Fibroblast of gingiva (primary cell): ENCODE results near the gene INSYN1.
"Not testable (repeated sequence)": the region's sequence is repeated elsewhere in the genome, so short reads cannot be mapped to it uniquely, and the experiment has no call there.

Experiments
- DNase-seq: peaks from one replicate; pipeline ENCODE4 v3.0.0-alpha.2; 2011; ENCODE audit warnings: low read depth

Gene INSYN1

GRCh38 chr15:73712107-73712506 lies 41.0 kb downstream of the INSYN1 start:
- DNase-seq, result no peak

- no peak for DNase-seq
Observed at GRCh38 chr15:73711526-73711925, 41.6 kb downstream of the INSYN1 start.

GRCh38 chr15:73710321-73710720 lies 42.8 kb downstream of the INSYN1 start:
- no peak for DNase-seq

- DNase-seq, result no peak
Observed at GRCh38 chr15:73709686-73710085, 43.5 kb downstream of the INSYN1 start.

- DNase-seq, result no peak
Observed at GRCh38 chr15:73709241-73709640, 43.9 kb downstream of the INSYN1 start.

GRCh38 chr15:73708691-73709090 lies 44.5 kb downstream of the INSYN1 start:
- DNase-seq, result no peak

GRCh38 chr15:73704869-73705645 lies 48.1 kb downstream of the INSYN1 start:
- peak; percentile 21 for DNase-seq

GRCh38 chr15:73704142-73704868 lies 48.8 kb downstream of the INSYN1 start:
- not testable (repeated sequence) for DNase-seq

GRCh38 chr15:73703601-73704000 lies 49.5 kb downstream of the INSYN1 start:
- not testable (repeated sequence) for DNase-seq

GRCh38 chr15:73702311-73703239 lies 50.6 kb downstream of the INSYN1 start:
- not testable (repeated sequence) for DNase-seq

GRCh38 chr15:73700041-73700842 lies 52.9 kb downstream of the INSYN1 start:
- DNase-seq, result peak; percentile 71

GRCh38 chr15:73699249-73700040 lies 53.7 kb downstream of the INSYN1 start:
- DNase-seq, result no peak

- peak; percentile 88 for DNase-seq
Observed at GRCh38 chr15:73697033-73697467, 56.1 kb downstream of the INSYN1 start.

GRCh38 chr15:73696641-73697001 lies 56.5 kb downstream of the INSYN1 start:
- DNase-seq, result no peak

- DNase-seq, result no peak
Observed at GRCh38 chr15:73695773-73696640, 57.1 kb downstream of the INSYN1 start.

GRCh38 chr15:73694419-73694818 lies 58.7 kb downstream of the INSYN1 start:
- peak; percentile 63 for DNase-seq

- DNase-seq, result peak; percentile 68
Observed at GRCh38 chr15:73691396-73691795, 61.8 kb downstream of the INSYN1 start.

- peak; percentile 22 for DNase-seq
Observed at GRCh38 chr15:73688455-73688854, 64.7 kb downstream of the INSYN1 start.

- DNase-seq, result no peak
Observed at GRCh38 chr15:73687351-73687750, 65.8 kb downstream of the INSYN1 start.
